Left ventricle myocardium inferior (tissue), 1 donor: ENCODE measurements around the gene CRISPLD2. TPM values are rescaled to one million over a fixed set of nuclear protein-coding genes. Genes with fewer than 3 reads are reported as not detected.

ENCODE experiments used
- DNase-seq: peaks from one replicate; pipeline ENCODE4 v3.0.0-alpha.2; 2020
- H3K27ac ChIP-seq: fragments of 200-600 bp; replicated peaks from 2 replicates; pipeline ENCODE4 v1.8.0; 2021
- H3K27me3 ChIP-seq: fragments of 200-600 bp; 2 replicates; pipeline ENCODE4 v1.8.0; 2021; ENCODE audit warnings: low read depth
- H3K36me3 ChIP-seq: fragments of 200-600 bp; 2 replicates; pipeline ENCODE4 v1.8.0; 2021
- H3K4me1 ChIP-seq: fragments of 200-600 bp; 2 replicates; pipeline ENCODE4 v1.8.0; 2021
- H3K4me3 ChIP-seq: fragments of 200-600 bp; 2 replicates; pipeline ENCODE4 v1.8.0; 2021; ENCODE audit warnings: mild to moderate bottlenecking, moderate library complexity
- H3K9me3 ChIP-seq: fragments of 200-600 bp; replicated peaks from 2 replicates; pipeline ENCODE4 v1.8.0; 2021
- CTCF ChIP-seq: fragments of 200-600 bp; IDR thresholded peaks from 2 replicates; pipeline ENCODE4 v1.8.0; 2021; ENCODE audit warnings: antibody characterized with exemption, mild to moderate bottlenecking, borderline replicate concordance
- intact Hi-C: fragments of 100-400 bp; cut with micrococcal nuclease; formaldehyde crosslinking; loops from one replicate; pipeline ENCODE4 v1.11.0; 2022
- total RNA-seq: library from RNA; stranded (reverse); fragmentation: NEBNext Ultra II Directional; extraction: Animal tissue kit (Norgen Biotek cat#: 25700); gene quantifications from one replicate; pipeline ENCODE4 v1.2.1, GENCODE V29; 2021
- donor health status: DM: no; HTN: yes; CAD: no; lungs with severe emphysema.

The CRISPLD2 gene
- total RNA-seq, 1 donor from 2014 or later, result 12.8 TPM

GRCh38 chr16:84941921-84942320 lies 122.1 kb downstream of the CRISPLD2 start:
- no peak for TF ChIP-seq CTCF
- no peak for DNase-seq
- intact Hi-C loops, result no loop called here
- H3K27me3 ChIP-seq, result no peaks in the 10 kb centered on the region
- no peaks in the 10 kb centered on the region for H3K36me3 ChIP-seq
- H3K27ac ChIP-seq, result no peak overlapping the region
- H3K4me1 ChIP-seq, result no peaks in the 10 kb centered on the region
- H3K9me3 ChIP-seq, result no peaks in the 10 kb centered on the region
- no peak overlapping the region for H3K4me3 ChIP-seq

GRCh38 chr16:84942786-84943185 lies 123.0 kb downstream of the CRISPLD2 start:
- Histone ChIP-seq H3K4me1 (no peaks in the 10 kb centered on the region), H3K4me3 (no peak overlapping the region), H3K9me3 (no peaks in the 10 kb centered on the region), H3K36me3 (no peaks in the 10 kb centered on the region), H3K27me3 (no peaks in the 10 kb centered on the region), H3K27ac (no peak overlapping the region)
- intact Hi-C loops, result no loop called here
- DNase-seq, result no peak
- TF ChIP-seq CTCF, result no peak

- H3K4me3 ChIP-seq, result no peak overlapping the region
- H3K36me3 ChIP-seq, result no peaks in the 10 kb centered on the region
- no peak for TF ChIP-seq CTCF
- no peaks in the 10 kb centered on the region for H3K9me3 ChIP-seq
- DNase-seq, result no peak
- H3K4me1 ChIP-seq, result no peaks in the 10 kb centered on the region
- no peak overlapping the region for H3K27ac ChIP-seq
- no peaks in the 10 kb centered on the region for H3K27me3 ChIP-seq
- intact Hi-C loops, result no loop called here
These were observed 123.8 kb downstream of the CRISPLD2 start for GRCh38 chr16:84943620-84944019.

GRCh38 chr16:84947022-84947421 lies 127.2 kb downstream of the CRISPLD2 start:
- Histone ChIP-seq H3K9me3 (no peaks in the 10 kb centered on the region), H3K4me3 (no peak overlapping the region), H3K27me3 (no peaks in the 10 kb centered on the region), H3K36me3 (no peaks in the 10 kb centered on the region), H3K4me1 (peaks cover 3% of the 10 kb centered on the region), H3K27ac (no peak overlapping the region)
- TF ChIP-seq CTCF, result no peak
- DNase-seq, result no peak
- intact Hi-C loops, result no loop called here

- H3K4me1 ChIP-seq, result peaks cover 15% of the 10 kb centered on the region
- no peaks in the 10 kb centered on the region for H3K36me3 ChIP-seq
- intact Hi-C loops, result no loop called here
- no peak for TF ChIP-seq CTCF
- H3K27ac ChIP-seq, result no peak overlapping the region
- H3K27me3 ChIP-seq, result no peaks in the 10 kb centered on the region
- no peak for DNase-seq
- H3K4me3 ChIP-seq, result no peak overlapping the region
- no peaks in the 10 kb centered on the region for H3K9me3 ChIP-seq
These were observed 128.4 kb downstream of the CRISPLD2 start for GRCh38 chr16:84947996-84948850.
